HG02970 (cell line): ENCODE data around the gene CNTD1.

Experiments used
- ATAC-seq: cut with Tn5 transposase; IDR thresholded peaks from one replicate; pipeline ENCODE4 v1.9.1; 2021; ENCODE audit warnings: mild to moderate bottlenecking, moderate library complexity, moderate number of reproducible peaks; ENCODE audit not compliant: unreplicated experiment, low FRiP score

Gene CNTD1

GRCh38 chr17:42803074-42803883 is 4.6 kb downstream of the CNTD1 start:
- ATAC-seq = no peak

DNA sequence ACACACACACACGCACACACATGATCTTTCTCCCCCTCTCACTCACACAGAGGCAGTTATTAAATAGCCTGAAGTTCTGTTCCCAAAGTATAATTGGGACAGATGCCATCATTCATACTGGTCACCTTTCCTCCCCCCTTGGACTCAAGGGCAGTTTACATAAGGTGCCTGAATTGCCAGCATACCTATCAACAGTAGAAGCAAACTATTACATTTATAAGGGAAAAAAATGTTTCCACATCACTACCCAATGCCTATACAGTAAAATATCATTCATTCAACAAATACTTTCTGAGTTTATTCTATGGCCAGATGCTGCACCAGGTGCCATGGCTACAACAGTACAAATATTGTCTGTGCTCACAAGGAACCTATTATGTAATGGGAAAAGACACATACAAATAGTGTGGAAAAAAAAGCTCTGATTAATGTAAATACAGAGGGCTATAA is 6.3 kb downstream of the CNTD1 start:
- no peak for ATAC-seq

- no peak for ATAC-seq
These were observed 7.6 kb downstream of the CNTD1 start for GRCh38 chr17:42806249-42806648.

- no peak for ATAC-seq
These were observed 10.6 kb downstream of the CNTD1 start for GRCh38 chr17:42809250-42809649.

- ATAC-seq = no peak
These were observed 16.2 kb downstream of the CNTD1 start for GRCh38 chr17:42814633-42815399.

DNA sequence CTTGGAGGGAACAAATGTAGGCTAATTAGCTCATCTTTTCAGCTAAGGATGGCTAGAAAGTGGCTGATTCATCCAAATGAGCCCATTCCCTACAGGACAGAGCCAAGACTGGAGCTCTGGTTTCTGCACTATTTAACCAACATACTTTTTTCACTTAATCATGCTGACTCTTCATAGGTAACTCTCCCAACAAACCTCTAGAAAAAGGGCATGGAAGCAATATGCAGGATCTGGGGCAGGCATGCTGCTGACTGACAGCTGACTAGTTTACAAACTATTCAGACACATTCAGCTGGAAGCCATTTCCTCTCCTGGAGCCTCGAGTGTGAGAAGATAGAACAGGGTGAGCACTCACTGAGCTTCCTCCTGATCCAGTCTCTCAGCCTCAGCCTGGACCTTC is 19.2 kb downstream of the CNTD1 start:
- no peak for ATAC-seq

DNA sequence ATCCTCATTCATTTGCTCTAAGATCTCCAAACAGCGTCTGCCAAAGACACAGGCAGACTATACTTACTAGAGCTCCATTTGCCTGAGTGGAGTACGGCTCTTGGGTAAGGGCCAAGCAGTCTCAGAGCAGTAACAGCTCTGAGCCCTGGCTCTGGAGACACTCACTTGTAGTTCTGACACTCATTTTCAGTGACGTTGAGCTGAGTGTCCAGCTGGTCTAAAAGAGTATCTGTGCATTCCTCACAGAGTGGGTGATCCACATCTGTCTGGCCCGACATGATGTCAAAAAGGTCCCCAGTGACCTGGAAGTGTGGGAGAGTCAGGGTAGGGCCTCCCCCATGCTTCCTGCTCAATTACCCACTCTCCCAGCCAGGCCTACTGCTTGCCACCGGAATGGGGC is 19.7 kb downstream of the CNTD1 start:
- no peak for ATAC-seq

GRCh38 chr17:42819939-42820535 is 21.4 kb downstream of the CNTD1 start:
- ATAC-seq = no peak

DNA sequence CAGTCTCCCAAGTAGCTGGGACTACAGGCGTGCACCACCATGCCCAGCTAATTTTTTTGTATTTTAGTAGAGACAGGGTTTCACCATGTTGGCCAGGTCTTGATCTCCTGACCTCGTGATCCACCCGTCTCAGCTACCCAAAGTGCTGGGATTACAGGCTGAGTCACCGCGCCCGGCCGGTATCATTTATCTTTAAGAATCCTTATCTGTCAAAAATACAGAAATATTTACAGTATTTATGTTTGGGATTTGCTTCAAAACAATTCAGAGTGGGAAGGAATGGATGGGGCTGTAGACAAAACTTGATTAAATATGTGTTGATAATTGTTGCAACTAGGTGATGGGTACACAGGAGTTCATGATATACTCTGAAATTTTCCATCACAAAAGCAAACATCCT is 22.5 kb downstream of the CNTD1 start:
- ATAC-seq = no peak

- ATAC-seq = no peak
These were observed 28.8 kb downstream of the CNTD1 start for GRCh38 chr17:42827472-42827871.

DNA sequence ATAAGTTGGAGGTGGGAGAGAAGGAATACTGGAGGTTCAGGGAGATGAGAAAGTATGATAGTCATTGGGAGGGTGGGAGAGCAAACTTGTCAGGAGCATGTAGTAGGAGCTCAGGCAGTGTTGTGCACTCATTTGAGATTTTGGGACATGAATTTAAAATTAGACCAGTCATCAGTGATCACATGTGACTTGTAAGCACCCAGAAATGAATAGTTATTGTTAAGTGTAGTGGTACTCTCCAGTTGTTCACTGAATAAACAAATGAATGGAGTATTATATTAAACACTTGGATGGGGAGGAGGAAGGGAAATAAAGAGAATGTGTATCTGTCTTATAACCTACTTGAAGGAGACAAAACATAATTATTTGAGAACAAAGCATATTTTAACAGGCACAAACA is 32.3 kb downstream of the CNTD1 start:
- no peak for ATAC-seq

DNA sequence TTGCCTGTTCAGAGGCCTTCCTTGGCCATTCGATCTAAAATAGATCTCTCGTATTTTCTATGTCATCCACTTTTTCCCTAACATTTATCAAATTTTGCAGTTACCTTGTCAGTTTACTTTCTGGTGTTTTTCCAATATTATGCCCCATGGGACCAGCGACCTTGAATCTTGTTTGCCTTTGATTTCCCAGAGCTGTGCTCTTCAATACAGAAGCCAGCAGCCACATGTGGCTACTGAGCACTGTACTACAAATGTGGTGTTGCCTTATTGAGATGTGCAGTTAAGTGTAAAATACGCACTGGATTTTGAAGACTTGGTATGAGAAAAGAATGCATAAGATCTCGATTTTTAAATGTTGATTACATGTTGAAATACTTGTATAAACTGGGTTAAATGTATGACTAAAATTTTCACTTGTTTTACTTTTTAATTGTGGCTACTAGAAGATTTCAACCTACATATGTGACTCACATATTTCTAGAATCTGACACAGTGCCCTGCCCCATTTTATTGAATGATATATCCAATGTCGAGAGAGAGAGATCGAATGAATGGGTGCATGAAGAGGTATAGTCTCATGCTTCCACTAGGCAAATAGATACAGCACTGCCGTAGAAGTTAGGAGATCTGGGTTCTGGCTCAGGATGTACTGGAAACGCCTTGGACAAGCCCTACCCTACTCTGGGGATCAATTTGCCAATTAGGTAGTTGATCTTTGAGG is 33.7 kb downstream of the CNTD1 start:
- ATAC-seq = no peak

DNA sequence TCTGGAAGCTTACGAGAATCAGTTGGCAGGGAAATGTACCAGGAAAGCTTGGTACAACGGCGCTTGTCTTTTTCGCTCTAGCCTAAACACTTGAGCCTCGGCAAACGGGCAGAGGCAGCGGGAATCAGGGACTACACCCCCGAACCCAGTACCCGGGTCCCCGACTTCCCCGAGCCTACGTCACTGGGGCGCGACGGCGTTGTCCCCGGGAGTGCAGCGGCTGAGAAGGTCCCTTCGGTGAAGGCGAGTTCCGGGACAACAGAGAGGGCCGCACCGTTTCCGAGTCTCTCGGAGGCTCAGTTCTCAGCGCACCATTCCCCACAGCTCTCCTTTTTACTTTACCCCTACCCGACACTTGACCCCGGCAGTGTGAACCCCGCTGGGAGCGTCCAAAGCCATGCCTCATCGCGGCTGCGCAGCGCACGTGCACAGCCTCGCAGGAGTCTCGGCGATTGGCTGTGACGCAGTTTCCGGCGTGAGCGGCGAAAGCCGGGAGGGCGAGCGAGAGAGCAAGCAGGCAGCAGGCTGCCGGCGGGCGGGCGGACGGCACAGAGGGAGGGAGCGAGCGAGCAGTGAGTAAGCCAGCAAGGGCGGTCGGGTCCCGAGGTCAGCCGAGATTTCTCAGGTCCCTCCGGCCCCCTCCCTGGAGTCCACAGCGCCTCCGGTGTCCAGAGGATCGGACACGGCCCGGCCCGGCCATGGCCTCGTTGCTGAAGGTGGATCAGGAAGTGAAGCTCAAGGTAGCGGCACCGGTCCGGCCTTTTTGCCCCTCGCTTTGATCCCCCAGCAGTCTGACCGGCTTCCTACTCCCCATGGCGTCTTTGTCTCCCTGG is 34.5 kb downstream of the CNTD1 start, which contains the start of gene PSME3:
Gene PSME3 (plus strand): TSS at position 464 of the 833 bp plus-strand sequence. CDS start 235 bp downstream, at position 699.
- ATAC-seq = peak; percentile 80

- ATAC-seq = peak; percentile 16
These were observed 35.2 kb downstream of the CNTD1 start for GRCh38 chr17:42833767-42834422.

- ATAC-seq = no peak
These were observed 37.1 kb downstream of the CNTD1 start for GRCh38 chr17:42835732-42836131.

GRCh38 chr17:42841975-42842685 is 43.5 kb downstream of the CNTD1 start:
- ATAC-seq = no peak

DNA sequence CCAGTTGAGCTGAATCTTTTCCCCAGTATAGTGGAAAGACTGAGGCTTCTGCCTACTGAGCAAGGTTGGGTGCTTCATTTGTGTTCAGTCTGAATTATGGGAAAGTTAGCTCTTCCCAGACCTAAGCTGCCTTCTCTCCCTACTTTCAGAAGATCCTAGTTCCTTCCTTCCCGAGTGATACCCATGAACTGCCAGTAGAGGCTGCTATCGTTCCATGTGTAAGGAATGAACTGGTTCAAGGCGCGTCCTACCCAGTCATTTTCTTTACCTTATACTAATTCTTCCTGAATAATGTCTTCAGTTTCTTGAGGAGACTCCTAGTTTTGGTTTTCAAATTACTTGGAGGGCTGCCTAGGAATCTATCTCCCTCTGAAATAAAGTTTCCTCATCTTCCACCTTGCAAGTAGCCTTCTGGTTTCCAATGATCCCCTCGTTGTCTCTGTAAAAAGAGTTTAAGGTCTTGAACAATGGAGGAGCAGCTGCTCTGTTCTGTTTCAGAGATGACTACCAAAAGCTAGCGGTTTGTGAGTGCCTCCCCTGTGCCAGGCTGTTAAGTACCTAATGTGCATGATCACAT is 44.8 kb downstream of the CNTD1 start:
- ATAC-seq = no peak

DNA sequence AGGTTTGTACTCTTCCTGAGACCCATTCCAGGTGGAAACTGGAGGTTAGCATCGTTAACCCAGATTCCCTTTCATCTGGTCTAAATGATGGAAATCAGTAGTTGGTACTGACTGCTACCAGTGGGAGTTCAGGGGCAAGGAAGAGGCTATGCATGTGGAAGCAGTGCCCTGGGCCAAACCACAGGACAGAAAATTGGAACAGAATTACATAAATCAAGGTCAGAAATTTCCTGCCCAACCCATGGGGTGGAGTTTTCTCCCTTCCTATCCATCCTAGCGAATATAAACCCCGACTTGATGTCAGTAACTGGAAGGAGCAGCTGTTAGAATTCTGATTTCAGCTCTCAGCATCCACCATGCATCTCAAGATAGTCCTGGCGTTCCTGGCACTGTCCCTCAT is 45.6 kb downstream of the CNTD1 start, which contains the start of gene AOC2:
Gene AOC2 (plus strand): TSS at position 310 of the 400 bp plus-strand sequence. CDS start 47 bp downstream, at position 357.
- ATAC-seq = no peak
